Activated CD4-positive, alpha-beta T cell treated with anti-CD3 and anti-CD28 coated beads, Interleukin-2, amount 50 U/mL, for 48 hours (primary cell): Measurements from ENCODE around the gene PRR3.

Experiments
- DNase-seq, 2 experiments: peaks; one replicate each; pipeline ENCODE4 v3.0.0-alpha.2; 2020

Gene PRR3

DNA sequence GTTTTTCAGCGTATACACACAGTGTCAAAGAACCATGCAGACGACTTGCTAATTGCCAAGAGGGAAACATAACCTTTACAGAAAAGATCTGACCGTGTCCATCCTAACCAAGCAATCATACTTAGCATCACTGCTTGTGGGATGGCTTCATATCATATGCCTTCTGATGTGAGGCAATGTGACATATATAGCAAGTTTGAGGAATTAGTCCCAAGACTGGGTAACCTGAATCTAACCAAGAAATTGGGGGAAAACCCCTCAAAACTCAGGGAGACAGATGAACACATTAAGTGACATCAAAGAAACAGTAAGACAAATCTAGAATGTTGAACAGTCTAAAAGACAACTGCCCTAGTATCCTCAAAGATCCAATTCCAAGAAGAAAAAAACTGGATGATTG is 19.2 kb upstream of the PRR3 start:
- DNase-seq = no peak

GRCh38 chr6:30541515-30542403 is 15.3 kb upstream of the PRR3 start:
- DNase-seq = peak; percentile 80 to 83

DNA sequence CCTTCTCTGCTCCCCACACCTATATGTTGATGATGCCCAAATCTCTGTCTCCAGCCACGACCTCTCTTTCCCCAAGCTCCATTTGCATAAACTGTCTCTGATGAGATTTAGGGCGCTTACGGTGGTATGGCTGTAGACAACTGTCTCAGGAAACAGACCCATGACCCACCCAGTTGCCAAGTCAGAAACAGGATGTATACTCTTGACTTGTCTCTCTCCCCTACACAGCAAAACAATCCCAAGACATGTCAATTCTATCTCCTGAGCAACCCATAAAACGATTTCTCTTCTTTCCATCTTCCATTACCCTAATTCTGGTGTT is 14.7 kb upstream of the PRR3 start:
- no peak for DNase-seq

GRCh38 chr6:30542915-30543314 is 14.2 kb upstream of the PRR3 start:
- no peak for DNase-seq

- DNase-seq = no peak
Measured at GRCh38 chr6:30543821-30544220, 13.3 kb upstream of the PRR3 start.

DNA sequence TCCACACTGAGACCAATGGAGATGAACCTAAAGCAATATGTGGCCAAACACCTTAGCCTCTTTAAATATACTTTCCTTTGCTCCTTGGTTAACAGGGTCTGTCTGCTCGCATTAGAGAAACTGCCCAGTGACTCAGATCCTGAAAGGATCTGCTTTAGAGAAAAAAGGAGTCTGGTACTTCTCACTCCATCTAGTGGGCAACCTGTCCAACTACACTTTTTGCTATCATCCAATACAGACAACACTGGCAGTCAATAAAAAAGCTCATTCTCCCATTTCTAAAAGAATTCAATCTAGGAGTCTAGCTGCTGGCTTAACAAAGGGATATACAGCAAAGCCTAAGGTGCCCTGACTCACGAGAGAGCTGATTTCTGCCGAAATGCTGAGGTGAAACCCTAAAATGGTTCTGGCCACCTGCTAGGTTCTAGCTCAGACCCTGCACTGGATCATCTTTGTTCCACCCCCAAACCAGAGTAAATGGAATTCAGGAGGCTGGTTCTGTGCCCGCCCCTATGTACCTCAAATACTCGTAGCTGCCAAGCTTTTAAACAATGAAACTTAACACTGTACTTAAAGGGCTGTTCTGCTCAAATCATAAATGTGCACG is 12.3 kb upstream of the PRR3 start:
- no peak for DNase-seq

- no peak for DNase-seq
Measured at GRCh38 chr6:30547454-30547853, 9.6 kb upstream of the PRR3 start.

GRCh38 chr6:30548375-30548774 is 8.7 kb upstream of the PRR3 start:
- no peak for DNase-seq

- no peak for DNase-seq
Measured at GRCh38 chr6:30554404-30554803, 2.7 kb upstream of the PRR3 start.

DNA sequence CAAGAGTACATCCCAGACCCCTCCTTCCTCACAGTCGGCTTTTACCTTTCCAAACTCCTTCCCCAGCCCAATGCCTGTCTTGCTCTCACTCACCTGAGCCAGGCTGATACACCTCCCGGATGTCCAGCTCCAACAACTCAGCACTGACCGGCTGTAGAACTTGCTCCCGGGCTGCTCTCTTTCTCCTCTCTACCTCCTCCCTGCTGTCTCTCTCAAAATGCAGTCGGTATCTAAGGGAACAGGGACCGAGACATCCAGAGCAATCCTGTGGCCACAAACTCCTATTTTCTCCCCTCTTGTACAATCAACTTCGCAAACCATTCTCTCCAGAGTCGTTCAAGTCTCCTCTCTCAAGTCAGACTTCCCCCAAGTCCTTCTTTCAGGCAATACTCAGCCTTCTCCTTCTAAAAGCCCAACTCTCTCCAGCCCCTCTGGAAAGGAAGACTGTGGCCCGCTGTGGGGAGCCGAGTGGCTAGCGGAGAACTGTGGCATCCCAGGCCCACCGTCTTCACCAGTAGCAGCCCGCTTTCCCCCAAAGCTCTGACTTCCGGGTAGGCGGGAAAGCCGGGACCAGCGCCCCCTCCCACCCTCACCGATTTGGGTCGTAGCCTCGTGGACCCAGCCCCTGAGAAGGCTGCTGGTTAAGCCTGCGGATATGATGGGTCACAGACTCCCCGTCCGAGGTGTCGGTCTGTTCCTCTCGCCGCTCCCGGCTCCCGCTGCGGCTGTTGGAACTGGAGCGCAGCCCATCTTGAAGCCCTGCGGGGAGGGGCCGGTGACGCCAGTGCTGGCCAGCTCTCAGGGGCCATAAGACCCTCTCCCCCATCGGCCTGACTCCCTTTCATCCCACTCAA is 1.9 kb upstream of the PRR3 start:
- DNase-seq = no peak

- no peak for DNase-seq
Measured at GRCh38 chr6:30555816-30556065, 1.4 kb upstream of the PRR3 start.

DNA sequence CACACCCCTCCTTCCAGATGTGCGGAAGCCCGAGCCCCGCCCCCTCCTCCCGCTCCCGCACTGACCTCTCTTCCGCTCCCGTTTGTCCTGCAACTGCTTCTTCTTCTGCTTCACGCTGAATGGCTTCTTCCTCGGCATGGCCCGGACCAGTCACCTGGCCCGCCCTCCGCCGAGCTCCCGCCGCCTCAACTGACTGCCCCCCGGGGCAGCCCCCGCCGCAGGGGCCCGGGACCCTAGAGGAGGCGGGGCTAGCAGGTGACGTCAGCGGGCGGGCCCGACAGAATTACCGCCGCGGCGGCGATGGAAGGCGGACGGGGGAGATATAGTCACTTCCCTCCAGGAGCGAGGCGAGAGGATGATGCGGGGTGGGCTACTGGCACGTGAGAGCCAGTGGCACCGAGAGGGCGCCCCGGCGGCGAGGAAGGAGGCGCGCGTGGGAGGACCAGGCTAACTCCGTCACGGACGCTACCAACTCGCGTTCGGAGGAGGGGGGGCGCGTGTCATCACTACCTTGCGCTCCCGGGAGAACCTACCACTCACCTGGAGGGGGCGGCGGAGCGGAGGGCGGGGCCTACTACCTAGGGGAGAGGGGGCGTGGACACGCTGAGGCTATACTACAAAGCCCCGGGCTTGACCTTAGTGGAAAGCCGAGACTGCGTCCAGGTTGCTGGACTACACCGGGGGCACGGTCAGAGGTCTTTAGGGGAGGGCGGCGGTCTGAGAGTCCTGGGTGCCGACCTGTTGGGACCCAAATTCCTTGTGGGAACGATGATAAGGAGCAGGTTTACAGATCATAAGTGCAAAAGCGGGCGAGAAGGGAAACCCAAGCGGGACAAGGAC is 809 bp upstream of the PRR3 start, which contains the start of gene GNL1:
Gene GNL1 (minus strand): TSS at position 424 of the 840 bp plus-strand sequence. CDS start 286 bp downstream, at position 138.
- DNase-seq = peak; percentile 100

GRCh38 chr6:30557683-30557981 is 537 bp downstream of the PRR3 start:
- DNase-seq = no peak

GRCh38 chr6:30560930-30561329 is 3.8 kb downstream of the PRR3 start:
- no peak for DNase-seq

DNA sequence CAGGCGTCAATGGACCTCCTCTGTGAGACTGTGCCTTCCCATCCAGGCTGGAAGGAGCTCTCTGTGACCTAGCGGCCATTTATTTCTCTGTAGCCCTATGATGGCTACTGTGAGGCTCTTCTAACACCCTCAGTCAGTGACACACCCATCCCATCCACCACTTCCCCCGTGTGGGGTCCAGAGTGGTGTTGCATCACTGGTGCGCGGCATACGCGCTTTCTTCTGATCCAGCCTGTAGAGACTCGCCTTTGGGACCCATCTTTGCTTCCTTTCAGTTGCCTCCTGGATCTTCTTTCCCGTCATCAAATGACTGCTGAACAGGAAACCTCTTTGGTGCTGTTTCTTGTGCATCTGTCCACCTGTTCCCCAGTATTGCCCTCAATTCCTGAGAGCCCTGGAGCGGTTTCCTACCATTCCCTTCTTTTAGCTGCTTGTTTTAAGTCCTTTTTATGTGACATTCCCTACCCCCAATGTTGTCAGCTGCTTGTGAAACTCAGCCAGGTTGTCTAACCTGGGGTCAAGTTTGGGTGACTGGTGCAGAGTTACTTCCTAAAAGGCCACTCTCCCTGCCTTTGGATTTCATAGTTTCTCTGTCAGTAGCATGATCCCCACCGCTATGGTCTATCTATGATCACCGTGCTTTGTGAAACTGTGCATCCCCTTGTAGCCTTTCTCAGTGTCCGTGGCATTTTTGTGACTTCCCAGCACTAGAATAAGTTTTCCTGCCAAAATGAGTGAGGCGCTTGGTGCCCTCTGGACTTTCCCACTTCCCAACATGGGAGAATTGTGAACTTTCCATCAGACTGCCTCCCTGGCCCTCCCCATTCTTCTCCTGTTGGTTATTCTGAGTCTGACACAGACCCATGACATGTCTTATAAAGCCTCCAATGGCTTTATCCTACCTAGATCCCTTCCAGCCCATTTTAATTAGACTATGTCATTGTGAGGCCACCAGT is 5.7 kb downstream of the PRR3 start:
- no peak for DNase-seq

DNA sequence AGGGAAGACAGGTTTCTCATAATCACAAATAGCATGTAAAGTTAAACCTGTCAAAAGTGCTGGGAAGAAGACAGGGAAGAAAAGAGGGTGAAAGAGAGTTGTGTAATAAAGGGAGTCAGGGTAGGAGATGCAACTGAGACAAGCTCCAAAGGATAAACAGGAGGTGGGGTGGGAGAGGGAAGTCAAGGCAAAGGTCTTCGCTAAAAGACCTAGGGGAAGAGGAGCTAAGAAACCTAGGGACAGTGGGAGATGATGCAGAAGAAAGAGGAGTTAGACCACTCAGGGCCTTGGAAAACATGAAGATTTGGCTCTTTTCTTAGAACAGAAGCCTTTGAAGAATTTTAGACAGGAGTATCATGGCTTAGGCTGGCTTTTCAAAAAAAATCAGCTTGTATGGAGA is 7.0 kb downstream of the PRR3 start:
- no peak for DNase-seq

DNA sequence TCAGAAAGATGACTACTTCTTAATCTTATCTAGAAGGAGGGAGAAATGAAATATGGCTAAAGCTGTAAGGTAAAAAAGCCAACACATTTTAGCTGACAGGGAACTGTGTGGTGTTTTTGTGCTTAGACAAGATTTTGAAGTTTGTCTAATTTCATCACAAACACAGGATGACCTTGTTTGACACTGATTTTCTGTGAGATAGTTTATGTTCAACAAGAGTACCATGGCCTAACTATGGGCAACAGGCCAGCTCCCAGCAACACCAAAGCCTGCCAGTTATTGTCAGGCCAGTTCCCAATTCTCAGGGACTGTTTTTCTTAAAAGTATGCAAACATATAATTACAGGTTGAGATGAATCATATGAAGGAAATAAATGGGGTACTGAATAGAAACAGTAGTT is 8.7 kb downstream of the PRR3 start:
- no peak for DNase-seq

GRCh38 chr6:30568245-30568644 is 11.2 kb downstream of the PRR3 start:
- peak; percentile 37 to 53 for DNase-seq

DNA sequence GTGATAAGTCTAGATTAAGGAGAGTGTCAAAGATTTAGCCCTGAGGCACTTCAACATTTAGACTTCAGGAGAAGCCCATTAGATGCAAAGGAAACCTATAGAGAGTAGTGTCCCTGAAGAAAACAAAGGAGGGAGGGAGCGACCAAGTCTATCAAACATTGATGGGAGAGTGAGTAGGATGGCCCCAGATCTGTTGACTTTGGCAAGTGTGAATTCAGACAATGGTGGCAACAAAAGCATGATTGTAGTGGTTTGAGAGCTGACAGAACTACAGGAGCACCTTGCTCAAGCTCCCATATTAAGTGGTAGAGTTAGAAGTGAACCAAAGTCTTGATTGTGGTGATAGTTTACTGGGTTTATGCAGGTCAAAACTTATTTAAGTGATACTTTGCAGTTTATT is 13.2 kb downstream of the PRR3 start:
- no peak for DNase-seq

- DNase-seq = no peak
Measured at GRCh38 chr6:30570740-30571074, 13.6 kb downstream of the PRR3 start.

DNA sequence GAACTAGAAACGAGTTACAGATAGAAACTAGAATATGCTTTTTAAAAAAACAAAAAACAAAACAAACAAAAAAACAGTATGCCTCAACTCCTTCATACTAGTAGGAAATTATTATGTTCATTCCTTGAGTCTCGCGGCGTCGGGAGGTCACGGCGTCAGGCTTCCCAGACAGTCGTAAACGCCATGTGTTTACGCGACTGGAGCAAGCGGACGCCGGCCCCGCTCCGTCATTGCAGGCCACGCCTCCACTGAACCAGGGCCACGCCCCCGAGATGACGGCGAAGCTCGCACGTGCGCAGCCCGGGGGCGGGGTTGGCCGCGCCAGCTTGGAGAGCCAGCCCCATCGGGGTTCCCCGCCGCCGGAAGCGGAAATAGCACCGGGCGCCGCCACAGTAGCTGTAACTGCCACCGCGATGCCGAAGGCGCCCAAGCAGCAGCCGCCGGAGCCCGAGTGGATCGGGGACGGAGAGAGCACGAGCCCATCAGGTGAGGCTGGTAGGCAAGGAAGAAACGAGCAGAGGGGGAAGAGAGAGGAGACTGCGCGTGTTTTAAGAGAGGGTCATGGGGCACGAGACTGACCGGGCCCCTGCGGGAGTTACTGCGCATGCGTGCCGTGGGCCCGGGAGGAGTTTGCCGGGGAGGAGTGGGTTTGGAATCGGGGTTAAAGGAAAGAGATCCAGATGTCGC is 14.1 kb downstream of the PRR3 start, which contains the start of gene ABCF1:
Gene ABCF1 (plus strand): TSS at position 368 of the 687 bp plus-strand sequence. CDS start 46 bp downstream, at position 414.
- DNase-seq = peak; percentile 99 to 100

GRCh38 chr6:30571762-30572082 is 14.6 kb downstream of the PRR3 start:
- no peak for DNase-seq
